Type B pancreatic cell (in vitro differentiated cells): ENCODE results near the gene APLN. TPM values are rescaled to one million over a fixed set of nuclear protein-coding genes. Genes with fewer than 3 reads are reported as not detected.

ENCODE experiments used
- DNase-seq: peaks from one replicate; pipeline ENCODE4 v3.0.0; 2021; ENCODE audit warnings: mixed read lengths; ENCODE audit not compliant: unreplicated experiment; ENCODE audit errors: extremely low spot score
- H3K27ac Mint-ChIP-seq: 2 replicates; pipeline ENCODE4 v1.8.0; 2021; ENCODE audit warnings: mild to moderate bottlenecking, mixed read lengths
- H3K27me3 Mint-ChIP-seq: 2 replicates; pipeline ENCODE4 v1.8.0; 2021; ENCODE audit warnings: mixed read lengths
- H3K36me3 Mint-ChIP-seq: 2 replicates; pipeline ENCODE4 v1.8.0; 2021; ENCODE audit warnings: mixed read lengths
- H3K4me1 Mint-ChIP-seq: one replicate; pipeline ENCODE4 v1.8.0; 2021; ENCODE audit warnings: mixed read lengths; ENCODE audit not compliant: unreplicated experiment
- H3K4me3 Mint-ChIP-seq: 2 replicates; pipeline ENCODE4 v1.8.0; 2021; ENCODE audit warnings: mild to moderate bottlenecking, mixed read lengths
- H3K9me3 Mint-ChIP-seq: 2 replicates; pipeline ENCODE4 v1.8.0; 2021; ENCODE audit warnings: mixed read lengths
- CTCF ChIP-seq: fragments of 200-600 bp; sonication (generic); conservative IDR thresholded peaks from 2 replicates; pipeline ENCODE4 v1.5.0; 2021; ENCODE audit warnings: antibody characterized with exemption, mild to moderate bottlenecking
- total RNA-seq: library from RNA; stranded (reverse); gene quantifications from 2 replicates; pipeline ENCODE4 v1.2.1, GENCODE V29; 2021; ENCODE audit warnings: low replicate concordance

APLN gene
- total RNA-seq, 1 donor from 2014 or later: 1.2 TPM

GRCh38 chrX:129663171-129663570 is 8.4 kb upstream of the APLN start:
- DNase-seq: peak; percentile 24
- no peak overlapping the region for H3K4me3 Mint-ChIP-seq
- no peaks in the 10 kb centered on the region for H3K9me3 Mint-ChIP-seq
- peaks cover 6% of the 10 kb centered on the region for H3K27me3 Mint-ChIP-seq
- no peaks in the 10 kb centered on the region for H3K4me1 Mint-ChIP-seq
- no peak for TF ChIP-seq CTCF
- no peak overlapping the region for H3K27ac Mint-ChIP-seq
- H3K36me3 Mint-ChIP-seq: no peaks in the 10 kb centered on the region

GRCh38 chrX:129661369-129661768 is 6.6 kb upstream of the APLN start:
- no peak for TF ChIP-seq CTCF
- no peaks in the 10 kb centered on the region for H3K9me3 Mint-ChIP-seq
- H3K4me3 Mint-ChIP-seq: no peak overlapping the region
- H3K27me3 Mint-ChIP-seq: peaks cover 5% of the 10 kb centered on the region
- H3K36me3 Mint-ChIP-seq: no peaks in the 10 kb centered on the region
- no peak for DNase-seq
- no peaks in the 10 kb centered on the region for H3K4me1 Mint-ChIP-seq
- H3K27ac Mint-ChIP-seq: no peak overlapping the region

GRCh38 chrX:129659861-129660260 is 5.1 kb upstream of the APLN start:
- Mint-ChIP-seq H3K36me3 (no peaks in the 10 kb centered on the region), H3K4me3 (no peak overlapping the region), H3K4me1 (no peaks in the 10 kb centered on the region), H3K27ac (no peak overlapping the region), H3K9me3 (no peaks in the 10 kb centered on the region), H3K27me3 (peaks cover 12% of the 10 kb centered on the region)
- DNase-seq: no peak
- TF ChIP-seq CTCF: no peak

GRCh38 chrX:129659141-129659540 is 4.4 kb upstream of the APLN start:
- H3K36me3 Mint-ChIP-seq: no peaks in the 10 kb centered on the region
- no peaks in the 10 kb centered on the region for H3K4me1 Mint-ChIP-seq
- peaks cover 12% of the 10 kb centered on the region for H3K27me3 Mint-ChIP-seq
- TF ChIP-seq CTCF: no peak
- DNase-seq: no peak
- H3K9me3 Mint-ChIP-seq: no peaks in the 10 kb centered on the region
- no peak overlapping the region for H3K4me3 Mint-ChIP-seq
- H3K27ac Mint-ChIP-seq: no peak overlapping the region

GRCh38 chrX:129658429-129658828 is 3.7 kb upstream of the APLN start:
- no peak for TF ChIP-seq CTCF
- peaks cover 14% of the 10 kb centered on the region for H3K27me3 Mint-ChIP-seq
- DNase-seq: peak; percentile 22
- no peak overlapping the region for H3K4me3 Mint-ChIP-seq
- H3K4me1 Mint-ChIP-seq: no peaks in the 10 kb centered on the region
- no peak overlapping the region for H3K27ac Mint-ChIP-seq
- H3K36me3 Mint-ChIP-seq: no peaks in the 10 kb centered on the region
- no peaks in the 10 kb centered on the region for H3K9me3 Mint-ChIP-seq
